Cardiac atrium fibroblast (primary cell): ENCODE measurements around the gene OSBPL10. TPM values are rescaled to one million over a fixed set of nuclear protein-coding genes. Genes with fewer than 3 reads are reported as not detected.

ENCODE experiments used
- total RNA-seq: library from RNA; depleted of rRNA; stranded (reverse); fragments of >200 nt; gene quantifications from 2 replicates; pipeline ENCODE4 v1.2.3, GENCODE V29; 2015

Gene OSBPL10
- total RNA-seq = 12.2 and 15.7 TPM in 2 replicates

DNA sequence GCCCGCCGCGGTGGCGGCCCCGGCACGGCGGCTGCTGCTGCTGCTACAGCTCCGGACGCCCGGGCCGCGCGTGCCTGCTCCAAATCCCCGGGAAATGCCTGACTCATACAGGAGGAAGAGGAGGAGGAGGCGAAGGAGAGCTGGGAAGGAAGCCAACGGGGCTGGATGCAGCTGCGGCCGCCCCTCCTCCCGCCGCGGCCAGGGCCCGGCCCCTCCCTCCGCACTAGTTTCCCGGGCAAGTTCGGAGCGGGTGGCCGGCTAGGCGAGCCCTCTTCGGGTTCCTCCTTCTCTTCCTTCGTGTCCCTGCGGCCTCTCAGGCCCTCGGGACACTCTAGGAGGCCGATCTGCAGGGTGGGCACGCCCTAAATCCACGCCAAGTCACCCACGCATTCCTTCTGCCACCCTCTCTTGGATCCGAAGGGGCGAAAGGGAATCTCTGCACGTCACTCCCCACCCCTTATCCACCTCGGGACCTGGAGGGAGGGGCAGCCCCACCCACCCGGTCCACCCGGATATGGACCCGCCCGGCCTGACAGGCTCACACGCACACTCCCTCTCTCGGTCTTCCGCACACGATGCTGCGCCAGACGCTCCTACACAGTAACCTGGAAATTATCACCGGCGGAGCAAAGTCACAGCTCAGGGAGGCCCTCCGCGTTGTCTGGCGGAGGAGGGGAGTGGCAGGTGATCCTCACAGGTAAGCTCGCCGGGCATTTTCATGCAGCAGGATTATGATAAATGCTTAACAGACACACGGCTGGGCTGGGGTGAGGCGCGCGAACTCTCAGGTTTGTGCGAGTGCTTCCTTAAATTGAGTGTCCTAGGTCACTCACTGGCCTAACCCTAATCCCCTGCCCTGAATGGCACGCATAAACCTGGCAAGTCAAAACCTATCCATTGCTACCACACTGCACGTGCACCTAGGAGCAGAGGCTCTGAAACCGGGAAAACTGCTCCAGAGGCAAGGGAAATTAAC, at the start of gene OSBPL10, which contains the start of gene ZNF860:
TSS of gene OSBPL10 (minus strand) at position 57 of the 976 bp plus-strand sequence. CDS start 83 bp downstream, outside the sequence.
TSS of gene ZNF860 (plus strand) at position 545 of the 976 bp plus-strand sequence. CDS start 7,330 bp downstream, outside the sequence.

Other genes with a start within 250 kb of the OSBPL10 start
- 0.32 and 0.36 TPM in 2 replicates for gene ZNF860, start 488 bp upstream of the OSBPL10 start, total RNA-seq
- gene GPD1L, start 125.4 kb upstream of the OSBPL10 start, total RNA-seq = 4.5 and 5.7 TPM in 2 replicates